NCI-H146 (cell line): Measurements from ENCODE around the gene POU2F3.

ENCODE experiments used
- DNase-seq: peaks from one replicate; lab custom pipeline; 2025; lab: John Stamatoyannopoulos, UW

The POU2F3 gene

DNA sequence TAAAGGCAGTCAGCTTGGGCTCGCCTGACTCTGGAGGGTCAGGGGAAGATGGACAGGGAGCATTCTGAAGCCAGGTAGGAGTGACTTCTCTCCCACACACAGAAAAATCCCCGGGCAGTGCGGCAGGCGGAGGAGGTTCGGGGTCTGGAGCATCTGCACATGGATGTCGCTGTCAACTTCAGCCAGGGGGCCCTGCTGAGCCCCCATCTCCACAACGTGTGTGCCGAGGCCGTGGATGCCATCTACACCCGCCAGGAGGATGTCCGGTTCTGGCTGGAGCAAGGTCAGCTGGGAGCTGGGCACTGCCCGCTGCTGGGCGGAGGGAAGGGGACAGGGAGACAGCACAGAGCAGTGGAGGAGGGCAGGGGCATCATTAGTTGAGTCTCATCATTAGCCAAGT is 13.2 kb upstream of the POU2F3 start:
- no peak for DNase-seq

- DNase-seq = no peak
Observed at GRCh38 chr11:120227228-120227852, 12.6 kb upstream of the POU2F3 start.

GRCh38 chr11:120228794-120229384 is 11.1 kb upstream of the POU2F3 start:
- DNase-seq = no peak

- no peak for DNase-seq
Observed at GRCh38 chr11:120229451-120230424, 10.2 kb upstream of the POU2F3 start.

- DNase-seq = no peak
Observed at GRCh38 chr11:120230433-120231071, 9.4 kb upstream of the POU2F3 start.

GRCh38 chr11:120231963-120232362 is 8.0 kb upstream of the POU2F3 start:
- no peak for DNase-seq

DNA sequence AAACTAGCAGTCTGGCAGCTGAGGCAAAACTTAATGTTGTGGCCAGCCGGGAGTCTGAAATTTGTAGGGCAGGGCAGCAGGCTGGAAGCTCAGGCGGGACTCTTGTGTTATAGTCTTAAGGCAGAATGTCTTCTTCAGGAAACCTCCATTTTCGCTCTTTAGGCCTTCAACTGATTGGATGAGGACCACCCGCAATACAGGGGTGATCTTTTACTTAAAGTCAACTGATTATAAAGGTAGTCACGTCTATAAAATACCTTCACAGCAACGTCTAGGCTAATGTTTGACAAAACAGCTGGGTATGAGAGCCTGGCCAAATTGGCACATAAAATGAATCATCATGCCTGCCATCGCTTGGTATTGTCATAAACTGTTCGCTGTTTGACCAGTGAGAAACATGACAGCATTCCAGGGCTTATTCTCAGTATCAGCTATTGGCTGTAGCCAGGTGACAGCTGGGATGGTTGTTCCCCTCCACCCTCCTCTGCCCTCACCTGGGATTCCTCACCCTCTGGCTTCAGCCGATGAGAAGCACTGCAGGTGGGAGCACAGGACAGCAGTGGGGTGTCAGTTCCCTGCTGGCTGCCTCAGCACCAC is 6.6 kb upstream of the POU2F3 start:
- no peak for DNase-seq

GRCh38 chr11:120235024-120235628 is 4.8 kb upstream of the POU2F3 start:
- DNase-seq = peak; percentile 68

- DNase-seq = no peak
Observed at GRCh38 chr11:120236169-120237107, 3.5 kb upstream of the POU2F3 start.

GRCh38 chr11:120238968-120239620 is 846 bp upstream of the POU2F3 start:
- DNase-seq = no peak

DNA sequence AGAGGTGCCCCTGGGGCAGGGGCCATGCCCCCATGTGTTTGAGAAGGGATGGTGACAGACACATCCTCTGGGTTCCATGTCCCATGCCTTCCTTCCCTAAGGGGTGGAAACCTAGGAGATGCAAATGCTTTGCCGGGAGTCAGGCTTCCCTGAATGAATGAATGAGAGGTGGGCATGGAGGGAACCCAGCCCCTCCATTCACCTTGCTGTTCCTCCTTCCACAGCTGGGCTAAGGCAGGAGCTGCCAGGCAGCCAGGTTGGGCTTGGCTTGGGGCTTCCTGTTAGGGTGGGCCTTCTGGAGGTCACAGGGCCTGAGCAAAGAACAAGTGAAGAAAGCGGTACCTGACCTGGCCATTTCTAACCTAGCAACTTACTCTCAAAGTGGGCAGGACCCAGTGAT is 926 bp downstream of the POU2F3 start:
- DNase-seq = no peak

- no peak for DNase-seq
Observed at GRCh38 chr11:120241277-120241676, 1.3 kb downstream of the POU2F3 start.

GRCh38 chr11:120243221-120243620 is 3.3 kb downstream of the POU2F3 start:
- no peak for DNase-seq

DNA sequence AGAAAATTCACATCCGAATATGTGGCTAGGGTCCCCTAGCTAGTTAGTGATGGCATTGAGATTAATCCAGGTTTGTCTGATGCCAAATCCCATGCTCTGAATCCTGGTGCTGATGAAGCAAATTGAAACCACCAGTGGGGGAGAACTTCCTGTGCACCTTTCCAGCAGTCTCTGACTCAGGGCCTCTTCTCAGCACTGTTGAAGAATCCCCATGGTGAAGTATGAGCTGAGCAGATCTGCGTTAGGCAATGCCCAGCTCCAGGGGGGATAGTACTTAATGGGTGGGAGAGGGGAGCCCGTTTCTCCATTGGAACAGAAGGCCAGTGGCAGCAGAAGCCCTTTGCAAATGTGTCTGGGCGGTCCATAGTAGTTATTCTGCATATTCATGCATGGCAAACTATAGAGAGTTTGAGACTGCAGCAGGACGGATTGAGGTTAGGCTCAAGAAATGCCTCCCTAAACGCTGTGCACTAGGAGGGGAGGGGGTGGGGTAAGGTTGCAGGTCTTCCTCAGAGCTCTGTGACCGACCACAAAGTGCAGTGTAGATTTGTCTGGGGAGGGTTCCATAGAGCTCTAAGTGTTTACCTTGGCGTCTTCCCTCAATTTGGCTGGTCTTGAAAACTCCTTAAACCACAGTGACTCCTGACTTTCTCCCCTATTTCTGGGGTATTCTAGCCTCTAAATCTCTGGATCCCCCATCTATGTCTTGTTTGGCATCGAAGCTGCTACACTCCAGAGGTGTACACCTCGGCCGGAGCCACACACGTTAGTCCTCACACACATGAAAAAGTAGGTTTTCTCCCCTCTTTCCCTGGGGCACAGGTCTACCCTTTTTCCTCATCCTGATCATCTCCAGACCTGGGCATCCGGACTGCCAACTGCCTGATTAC is 4.8 kb downstream of the POU2F3 start:
- no peak for DNase-seq

DNA sequence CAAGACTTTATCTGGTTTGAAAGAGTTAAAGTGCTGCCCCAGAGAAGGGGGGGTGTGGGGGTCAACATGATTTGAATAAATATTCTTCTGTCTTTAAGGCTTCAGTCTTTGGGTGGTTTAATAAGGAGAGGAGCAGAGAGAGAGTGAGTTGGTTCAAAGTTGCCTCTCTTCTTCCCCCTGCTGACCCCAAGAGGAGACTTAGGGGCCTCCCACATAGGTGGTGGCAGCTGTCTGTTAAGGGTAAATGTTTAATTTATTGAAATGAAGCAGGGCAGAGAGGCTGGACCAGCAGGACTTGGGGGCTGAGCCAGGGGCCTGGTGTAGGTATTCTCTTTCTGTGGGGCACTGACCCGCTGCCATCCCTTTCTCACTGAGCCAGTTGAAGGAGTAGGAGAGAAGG is 5.5 kb downstream of the POU2F3 start:
- DNase-seq = no peak

DNA sequence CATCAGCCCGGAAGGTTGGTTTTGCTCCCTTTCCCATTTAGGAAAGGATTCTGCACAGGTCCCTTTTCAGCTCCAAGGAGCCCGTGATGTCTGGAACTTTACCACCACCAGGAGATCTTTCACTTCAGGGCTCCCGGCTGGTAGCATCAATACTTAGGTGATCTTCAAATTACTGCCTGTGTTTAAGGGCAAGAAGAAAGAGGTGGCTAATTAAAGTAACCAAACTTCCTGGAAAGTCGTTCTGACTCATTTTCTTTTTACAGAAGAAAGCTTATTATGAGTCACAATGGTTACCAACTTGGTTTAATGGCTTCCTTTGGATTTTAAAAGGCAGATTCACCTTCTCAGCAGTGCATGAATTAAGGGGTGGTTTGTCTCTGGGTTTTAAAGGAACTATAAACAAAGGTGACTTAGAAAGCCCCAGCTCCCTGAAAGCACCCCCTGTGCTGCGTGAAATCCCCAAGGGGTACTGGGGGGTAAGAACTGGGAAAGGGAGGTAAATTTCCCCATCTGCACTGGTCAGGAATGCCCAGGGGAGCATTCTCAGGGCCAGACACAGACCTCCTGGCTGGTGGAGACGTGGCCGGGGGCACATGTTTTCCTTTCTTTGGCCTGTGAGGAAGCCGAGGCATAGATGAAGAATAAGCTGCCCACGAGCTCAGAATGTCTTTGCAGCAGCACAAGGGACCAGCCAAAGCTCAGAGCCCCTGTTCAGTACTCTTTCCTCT is 8.8 kb downstream of the POU2F3 start:
- no peak for DNase-seq

DNA sequence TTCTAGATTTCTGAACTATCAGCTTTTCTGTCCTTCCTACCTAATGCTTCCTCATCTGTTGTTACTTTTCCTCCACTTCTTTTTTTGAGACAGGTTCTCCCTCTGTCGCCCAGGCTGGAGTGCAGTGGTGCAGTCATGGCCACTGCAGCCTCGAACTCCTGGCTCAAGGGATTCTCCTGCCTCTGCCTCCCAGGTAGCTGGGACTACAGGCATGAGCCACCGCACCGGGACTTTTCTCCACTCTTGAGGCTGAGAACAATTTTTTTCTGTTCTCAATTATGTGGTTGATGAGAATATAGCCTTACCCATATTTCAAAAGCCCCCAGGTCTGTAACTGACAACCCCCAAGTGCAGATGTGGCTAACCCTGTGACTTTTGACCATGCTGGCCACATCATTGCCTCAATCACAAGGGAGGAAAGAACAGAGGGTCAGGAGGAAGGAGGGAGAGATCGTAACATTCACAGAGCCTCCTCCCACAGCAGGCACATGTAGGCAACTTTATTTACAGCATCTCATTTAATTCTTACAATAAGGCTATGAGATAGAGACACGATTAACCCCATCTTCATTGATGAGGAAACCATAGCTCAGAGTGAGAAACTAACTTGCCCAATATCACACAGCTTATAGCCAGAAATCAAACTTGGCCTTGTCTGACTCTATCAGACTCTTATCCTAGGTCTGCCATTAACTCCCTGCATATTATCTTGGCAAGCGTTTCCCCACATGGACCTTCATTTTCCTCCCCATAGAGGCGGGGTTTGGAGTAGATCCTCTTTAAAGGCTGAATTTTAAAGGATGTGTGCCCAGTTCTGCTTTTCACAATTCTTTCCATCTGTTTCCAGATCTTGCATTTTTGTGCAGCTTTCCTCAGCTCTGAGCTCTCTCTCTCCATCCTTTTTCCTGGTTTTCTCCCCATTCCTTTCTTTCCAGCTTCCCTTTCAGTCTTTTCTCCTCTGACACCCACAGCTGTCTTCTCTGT is 9.6 kb downstream of the POU2F3 start:
- no peak for DNase-seq
